ENCODE results near the gene GNGT2. TPM values are rescaled to one million over a fixed set of nuclear protein-coding genes. Genes with fewer than 3 reads are reported as not detected.

The GNGT2 gene
- total RNA-seq, 4 donors from 2014 or later, result 1.1 to 1.7 TPM; not detected in 2

- intact Hi-C loops (cut with DNase I; ENCODE audit: low total_unique reads), result no loop called here
- no peak for TF ChIP-seq CTCF (IDR thresholded peaks at IDR 0.05)
- TF ChIP-seq POLR2A (IDR thresholded peaks at IDR 0.05), result no peak
- no peak overlapping the region for H3K4me3 ChIP-seq (ENCODE audit: low read depth, poor library complexity, severe bottlenecking)
- WGBS, 2 donors, result 51 to 58% methylated on average over 11 of the region's 11 CpGs
- peak; percentile 55 to 87 for DNase-seq (ENCODE audit: low spot score in 2 of 2)
Measured at GRCh38 chr17:49216953-49217650, 6.7 kb upstream of the GNGT2 start.

- H3K4me3 ChIP-seq (ENCODE audit: low read depth, poor library complexity, severe bottlenecking), result no peak overlapping the region
- intact Hi-C loops (cut with DNase I; ENCODE audit: low total_unique reads), result no loop called here
- TF ChIP-seq CTCF (IDR thresholded peaks at IDR 0.05), result no peak
- WGBS, 2 donors, result 87% methylated on average over 13 of the region's 13 CpGs
- no peak for DNase-seq (ENCODE audit: low spot score in 2 of 2)
Measured at GRCh38 chr17:49216482-49216881, 6.1 kb upstream of the GNGT2 start.

- DNase-seq (ENCODE audit: low spot score in 2 of 2), result no peak
- 55 to 57% methylated on average over 12 of the region's 12 CpGs for WGBS, 2 donors
- TF ChIP-seq CTCF (IDR thresholded peaks at IDR 0.05) (no peak), POLR2A (IDR thresholded peaks at IDR 0.05) (no peak)
- H3K4me3 ChIP-seq (ENCODE audit: low read depth, poor library complexity, severe bottlenecking), result no peak overlapping the region
- intact Hi-C loops (cut with DNase I; ENCODE audit: low total_unique reads), result no loop called here
Measured at GRCh38 chr17:49214676-49215360, 4.4 kb upstream of the GNGT2 start.

- intact Hi-C loops (cut with DNase I; ENCODE audit: low total_unique reads), result no loop called here
- no peak overlapping the region for H3K4me3 ChIP-seq (ENCODE audit: low read depth, poor library complexity, severe bottlenecking)
- TF ChIP-seq POLR2A (IDR thresholded peaks at IDR 0.05) (no peak), CTCF (IDR thresholded peaks at IDR 0.05) (no peak)
- no peak for DNase-seq (ENCODE audit: low spot score in 2 of 2)
- 87 to 100% methylated on average over 2 of the region's 2 CpGs for WGBS, 2 donors
Measured at GRCh38 chr17:49213847-49214246, 3.5 kb upstream of the GNGT2 start.

- no peak for TF ChIP-seq CTCF (IDR thresholded peaks at IDR 0.05)
- TF ChIP-seq POLR2A (IDR thresholded peaks at IDR 0.05), result no peak
- 71 to 76% methylated on average over 5 of the region's 5 CpGs for WGBS, 2 donors
- no peak overlapping the region for H3K4me3 ChIP-seq (ENCODE audit: low read depth, poor library complexity, severe bottlenecking)
- no peak for DNase-seq (ENCODE audit: low spot score in 2 of 2)
- intact Hi-C loops (cut with DNase I; ENCODE audit: low total_unique reads), result no loop called here
Measured at GRCh38 chr17:49213399-49213798, 3.0 kb upstream of the GNGT2 start.
